Posterior cingulate gyrus (tissue), 11 donors: Measurements from ENCODE around the gene CHD5.

ENCODE experiments used
- DNase-seq, 10 donors: peaks; one replicate each; pipeline versions ENCODE4 v3.0.0 to v3.0.0-alpha.2; 2020 to 2021; ENCODE audit warnings: mixed read lengths in 3 of 10
- intact Hi-C: fragments of 100-400 bp; cut with DNase I; formaldehyde crosslinking; loops from one replicate; pipeline ENCODE4 v1.15.1; 2023

The CHD5 gene

DNA sequence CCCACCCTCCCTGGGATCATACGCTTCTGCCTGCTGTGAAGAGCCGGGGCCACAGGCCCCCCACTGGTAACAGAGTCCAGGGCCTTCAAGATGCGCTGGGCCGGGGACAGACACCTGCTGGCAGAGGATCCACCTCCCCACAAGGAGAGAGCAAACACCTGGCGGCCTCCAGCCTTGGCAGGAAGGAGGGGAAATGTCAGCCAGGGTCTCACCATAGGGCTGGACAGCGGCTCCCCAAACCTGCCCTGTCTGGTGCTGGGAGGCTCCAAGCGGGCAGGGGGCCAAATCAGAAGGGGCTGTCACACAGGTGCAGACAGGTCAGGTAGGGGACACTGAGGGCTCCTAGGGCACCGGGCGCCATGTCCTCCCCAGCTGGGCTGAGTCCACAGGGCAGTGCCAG is 75.5 kb downstream of the CHD5 start:
- intact Hi-C loops: no loop called here
- DNase-seq: peak in 4 of 10 donors; percentile 8 to 75 (median 55)

GRCh38 chr1:6103854-6104530 is 76.1 kb downstream of the CHD5 start:
- DNase-seq: peak in 4 of 10 donors; percentile 18 to 67 (median 58)
- intact Hi-C loops: no loop called here

DNA sequence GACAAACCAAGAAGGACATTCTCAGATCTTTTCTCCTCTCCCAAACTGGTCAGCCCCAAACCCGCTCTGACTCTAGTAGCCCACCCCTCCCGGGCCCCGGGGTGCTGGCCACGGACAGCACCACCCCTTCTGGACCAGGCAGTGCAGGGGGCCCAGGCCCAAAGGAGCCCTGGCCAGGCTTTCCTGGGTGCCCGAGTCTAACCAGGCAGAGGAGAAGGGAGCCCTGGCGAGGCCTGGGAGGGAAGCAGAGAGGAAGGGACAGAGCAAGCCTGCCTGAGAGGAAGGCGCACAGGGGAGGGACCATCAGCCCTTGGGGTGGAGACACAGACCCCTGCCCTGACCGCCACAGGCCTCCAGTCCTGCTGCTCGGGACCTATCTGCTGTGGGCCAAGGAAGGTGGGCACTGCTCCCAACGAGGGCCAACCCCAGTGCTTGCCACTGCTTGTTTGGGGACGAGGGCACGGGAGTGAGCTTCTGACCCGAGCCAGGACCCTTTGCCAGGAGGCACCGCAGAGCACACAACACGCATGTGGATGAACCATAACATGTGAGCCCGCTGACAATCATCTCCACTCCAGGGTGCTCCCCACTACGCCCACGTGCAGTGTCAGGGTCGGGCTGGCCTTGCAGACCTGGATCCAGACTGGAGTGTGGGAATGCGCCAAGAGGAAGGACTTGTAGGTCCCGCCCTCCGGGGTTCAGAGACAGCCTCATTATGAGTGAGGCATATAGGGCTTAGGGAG is 76.8 kb downstream of the CHD5 start:
- intact Hi-C loops: no loop called here

DNA sequence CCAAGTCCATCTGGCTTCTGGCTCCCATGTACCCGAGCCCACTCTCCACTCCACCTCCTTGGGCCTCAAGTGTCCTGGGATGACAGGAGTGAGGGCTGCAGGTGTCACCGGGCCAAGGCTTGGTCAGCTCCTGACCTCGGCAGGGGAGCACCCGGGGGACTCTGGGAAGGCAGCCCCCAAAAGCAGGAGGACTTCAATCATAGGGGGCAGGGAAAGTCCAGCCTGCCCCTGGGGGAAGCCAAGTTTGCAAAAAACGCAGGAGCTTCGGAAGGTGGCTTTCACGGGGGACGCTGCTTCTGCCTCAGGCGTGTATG is 77.6 kb downstream of the CHD5 start:
- DNase-seq: peak in 2 of 10 donors; percentile 63 to 68
- intact Hi-C loops: no loop called here

More for the DNA sequence above, 76.8 kb downstream of the CHD5 start:
- DNase-seq: peak in 4 of 10 donors; percentile 25 to 73 (median 66)

GRCh38 chr1:6101826-6102531 is 78.1 kb downstream of the CHD5 start:
- intact Hi-C loops: no loop called here
- DNase-seq: peak in 4 of 10 donors; percentile 19 to 70 (median 48)

- intact Hi-C loops: no loop called here
- peak in 4 of 10 donors; percentile 16 to 77 (median 72) for DNase-seq
Measured at GRCh38 chr1:6100861-6101783, 79.0 kb downstream of the CHD5 start.

- intact Hi-C loops: no loop called here
- DNase-seq: peak in 4 of 10 donors; percentile 41 to 85 (median 76)
Measured at GRCh38 chr1:6099787-6100765, 80.0 kb downstream of the CHD5 start.

GRCh38 chr1:6099297-6099696 is 80.8 kb downstream of the CHD5 start:
- DNase-seq: peak in 4 of 10 donors; percentile 24 to 71 (median 64)

GRCh38 chr1:6098303-6099215 is 81.6 kb downstream of the CHD5 start:
- intact Hi-C loops: no loop called here

More at GRCh38 chr1:6099297-6099696, 80.8 kb downstream of the CHD5 start:
- intact Hi-C loops: no loop called here

GRCh38 chr1:6097824-6098223 is 82.3 kb downstream of the CHD5 start:
- intact Hi-C loops: no loop called here
- peak in 4 of 10 donors; percentile 27 to 87 (median 79) for DNase-seq

More at GRCh38 chr1:6098303-6099215, 81.6 kb downstream of the CHD5 start:
- peak in 7 of 10 donors; percentile 55 to 94 (median 74) for DNase-seq

GRCh38 chr1:6097117-6097595 is 83.0 kb downstream of the CHD5 start:
- DNase-seq: peak in 4 of 10 donors; percentile 17 to 80 (median 56)
- intact Hi-C loops: no loop called here

DNA sequence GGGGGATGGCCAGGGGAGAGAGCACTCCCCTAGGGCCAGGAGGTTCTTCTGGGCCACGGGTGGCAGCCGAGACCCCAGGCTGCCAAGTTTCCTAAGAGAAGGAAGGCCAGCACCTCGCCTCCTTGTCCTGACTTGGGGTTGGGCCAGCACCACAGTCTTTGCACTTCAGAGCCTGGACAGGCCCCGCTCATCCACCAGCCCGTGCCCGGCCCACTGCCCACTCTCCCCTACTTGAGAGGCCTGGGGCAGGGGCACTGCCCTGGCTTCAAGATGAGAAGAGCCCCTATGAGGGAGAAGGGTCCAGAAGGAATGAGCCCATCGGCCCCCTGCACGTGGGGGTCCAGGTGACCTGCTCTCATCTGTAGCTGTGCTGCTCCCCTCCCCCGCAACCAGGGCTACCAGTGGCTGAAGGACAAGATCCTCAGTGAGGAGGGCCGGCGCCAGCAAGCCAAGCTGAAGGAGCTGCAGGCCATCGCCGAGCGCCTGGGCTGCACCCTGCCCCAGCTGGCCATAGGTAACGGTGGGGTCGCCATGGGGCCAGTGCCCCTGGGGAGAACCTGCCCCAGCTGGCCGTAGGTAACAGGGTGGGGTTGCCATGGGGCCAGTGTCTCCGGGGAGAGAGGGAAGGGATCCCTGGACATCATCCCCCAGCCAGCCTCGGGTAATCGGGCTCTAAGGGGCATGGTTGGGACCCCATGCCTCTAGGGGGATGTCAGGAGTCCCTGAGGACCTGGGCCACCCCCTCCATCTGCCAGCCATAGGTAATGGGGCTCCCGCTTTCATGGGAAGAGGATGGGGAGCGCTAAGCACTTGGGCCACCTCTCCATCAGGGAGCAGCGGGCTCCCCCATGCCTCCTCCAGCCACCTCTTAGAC is 83.6 kb downstream of the CHD5 start:
- DNase-seq: peak in 4 of 10 donors; percentile 26 to 59 (median 50)
- intact Hi-C loops: no loop called here

- intact Hi-C loops: no loop called here
- DNase-seq: peak in 4 of 10 donors; percentile 18 to 68 (median 54)
Measured at GRCh38 chr1:6095511-6096242, 84.4 kb downstream of the CHD5 start.

DNA sequence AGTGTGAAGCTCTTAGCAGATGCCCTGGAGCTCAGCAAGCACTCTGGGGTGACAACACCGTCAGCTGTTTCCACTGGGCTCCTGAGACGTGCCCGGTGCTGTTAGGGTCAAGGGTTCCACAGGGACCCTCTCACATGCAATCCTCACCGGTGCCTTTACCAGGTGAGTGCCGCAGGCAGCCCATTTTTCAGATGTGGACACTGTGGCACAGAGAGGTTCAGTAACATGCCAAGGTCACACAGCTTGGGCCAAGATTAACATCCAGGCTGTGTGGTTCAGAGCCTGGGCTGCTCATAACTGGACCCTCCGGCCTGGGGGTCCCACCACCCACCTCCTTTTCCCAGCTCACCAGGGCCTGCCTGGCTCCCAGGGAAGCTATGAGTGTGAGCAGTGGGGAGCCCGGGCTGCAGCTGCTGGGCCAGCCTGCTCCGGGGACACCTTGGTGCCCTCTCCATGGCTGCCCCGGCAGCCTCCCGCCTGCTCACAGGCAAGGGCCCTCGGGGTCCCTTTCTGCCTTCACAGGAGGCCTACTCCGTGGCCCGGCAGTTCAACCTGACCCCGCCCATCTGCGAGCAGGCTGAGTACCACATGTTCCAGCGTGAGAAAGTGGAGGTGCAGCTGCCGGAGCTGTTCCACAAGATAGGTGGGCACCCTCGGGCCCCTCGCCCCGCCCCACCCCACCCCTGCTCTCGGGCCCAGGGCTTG is 85.2 kb downstream of the CHD5 start:
- DNase-seq: peak in 4 of 10 donors; percentile 21 to 70 (median 54)
- intact Hi-C loops: no loop called here

GRCh38 chr1:6094246-6094645 is 85.9 kb downstream of the CHD5 start:
- intact Hi-C loops: no loop called here
- peak in 4 of 10 donors; percentile 22 to 81 (median 65) for DNase-seq
